Epithelial cell of esophagus (primary cell): Measurements from ENCODE around the gene RPN1.

ENCODE experiments used
- DNase-seq: peaks from one replicate; pipeline ENCODE4 v3.0.0; 2010; ENCODE audit warnings: low read depth
- H3K4me3 ChIP-seq: 2 replicates; pipeline ENCODE4 v1.5.1; 2011; ENCODE audit warnings: mild to moderate bottlenecking, low read length, control low read depth
- TF ChIP-seq, protein P1 (sequence below): IDR thresholded peaks from 2 replicates; pipeline ENCODE4 v1.5.1; 2011; ENCODE audit warnings: low read depth, mild to moderate bottlenecking, low read length, control low read depth, inconsistent platforms; ENCODE audit not compliant: insufficient read depth; ENCODE audit errors: missing control alignments

The RPN1 gene

DNA sequence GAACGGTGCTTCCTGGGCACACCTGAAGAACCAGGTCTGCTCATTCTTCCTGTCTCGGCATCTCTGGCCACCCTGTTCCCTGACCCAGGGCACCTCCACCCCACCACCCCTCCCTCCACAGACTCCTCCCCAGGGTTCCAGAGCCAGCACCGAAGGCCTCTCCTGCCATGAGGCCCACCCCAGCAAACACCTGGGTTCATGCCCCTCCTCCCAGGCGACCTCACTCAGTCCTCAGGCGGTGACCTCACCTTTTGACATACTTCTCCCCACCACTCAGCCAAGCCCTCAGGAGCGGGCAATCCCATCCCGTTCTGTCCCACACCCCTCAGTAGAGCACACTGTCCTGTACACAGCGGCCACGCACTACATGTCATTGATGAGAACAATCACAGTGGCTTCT is 72.3 kb downstream of the RPN1 start:
- no peak for DNase-seq
- TF ChIP-seq, protein P1, sequence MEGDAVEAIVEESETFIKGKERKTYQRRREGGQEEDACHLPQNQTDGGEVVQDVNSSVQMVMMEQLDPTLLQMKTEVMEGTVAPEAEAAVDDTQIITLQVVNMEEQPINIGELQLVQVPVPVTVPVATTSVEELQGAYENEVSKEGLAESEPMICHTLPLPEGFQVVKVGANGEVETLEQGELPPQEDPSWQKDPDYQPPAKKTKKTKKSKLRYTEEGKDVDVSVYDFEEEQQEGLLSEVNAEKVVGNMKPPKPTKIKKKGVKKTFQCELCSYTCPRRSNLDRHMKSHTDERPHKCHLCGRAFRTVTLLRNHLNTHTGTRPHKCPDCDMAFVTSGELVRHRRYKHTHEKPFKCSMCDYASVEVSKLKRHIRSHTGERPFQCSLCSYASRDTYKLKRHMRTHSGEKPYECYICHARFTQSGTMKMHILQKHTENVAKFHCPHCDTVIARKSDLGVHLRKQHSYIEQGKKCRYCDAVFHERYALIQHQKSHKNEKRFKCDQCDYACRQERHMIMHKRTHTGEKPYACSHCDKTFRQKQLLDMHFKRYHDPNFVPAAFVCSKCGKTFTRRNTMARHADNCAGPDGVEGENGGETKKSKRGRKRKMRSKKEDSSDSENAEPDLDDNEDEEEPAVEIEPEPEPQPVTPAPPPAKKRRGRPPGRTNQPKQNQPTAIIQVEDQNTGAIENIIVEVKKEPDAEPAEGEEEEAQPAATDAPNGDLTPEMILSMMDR = no peak

DNA sequence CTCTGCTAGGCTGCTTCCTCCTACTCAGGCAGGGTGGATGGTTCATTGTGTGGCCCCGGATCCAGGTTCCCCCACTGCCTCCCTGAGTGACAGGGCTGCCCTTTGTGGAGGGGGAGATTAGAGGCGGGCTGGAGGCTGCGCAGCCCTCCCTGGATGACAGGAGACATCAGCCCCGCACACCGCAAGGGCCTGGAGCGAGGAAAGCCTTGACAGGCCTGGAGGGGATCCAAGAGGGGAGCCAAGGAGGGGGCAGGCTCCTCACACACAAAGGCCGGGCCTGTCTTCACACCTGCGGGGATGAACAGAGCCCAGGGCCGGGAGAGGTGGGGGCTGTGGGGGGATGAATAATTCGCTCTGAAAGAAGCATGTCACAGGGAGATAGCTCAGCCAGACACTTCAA is 72.9 kb downstream of the RPN1 start:
- no peak overlapping the region for H3K4me3 ChIP-seq
- TF ChIP-seq, protein P1 = no peak
- DNase-seq = no peak

More for the DNA sequence above, 72.3 kb downstream of the RPN1 start:
- no peak overlapping the region for H3K4me3 ChIP-seq

DNA sequence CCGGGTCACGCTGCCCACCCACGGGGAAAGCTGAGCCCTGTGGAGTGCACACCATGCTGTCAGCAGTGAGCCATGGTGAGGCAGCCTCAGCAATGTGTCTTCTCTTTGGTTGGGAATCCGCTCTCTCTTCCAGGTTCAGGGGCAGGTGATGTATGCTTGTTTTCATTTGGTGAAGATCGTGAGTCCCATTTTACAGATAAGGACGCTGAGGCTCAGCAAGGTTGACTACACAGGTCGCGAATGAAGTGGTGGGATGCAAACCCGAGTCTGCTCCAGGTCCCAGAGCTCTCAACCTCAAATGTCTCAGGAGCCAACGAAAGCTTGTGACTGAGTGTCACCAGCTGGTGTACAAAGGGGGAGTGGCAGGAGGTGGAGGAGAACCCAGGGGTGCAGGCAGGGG is 74.3 kb downstream of the RPN1 start:
- no peak for DNase-seq
- H3K4me3 ChIP-seq = no peak overlapping the region
- TF ChIP-seq, protein P1 = no peak

DNA sequence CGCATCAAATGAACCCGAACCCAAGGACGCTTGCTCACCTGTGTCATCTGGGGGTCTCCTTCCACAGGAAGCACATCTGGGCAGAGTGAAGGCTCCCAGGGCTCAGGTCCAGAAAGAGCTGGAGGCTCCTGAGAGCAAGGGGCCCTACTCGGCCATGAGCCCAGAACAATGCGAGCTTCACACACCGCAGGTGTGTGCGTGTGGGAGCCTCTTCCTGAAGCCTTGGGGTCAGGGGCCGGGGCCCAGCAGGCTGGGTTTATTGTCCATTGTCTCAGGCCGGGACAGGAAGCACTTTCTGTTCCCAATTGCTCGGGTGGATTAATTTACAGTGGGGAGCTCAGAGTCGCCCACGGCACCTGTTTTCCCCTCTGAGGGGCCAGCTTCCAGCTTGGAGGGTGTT is 74.8 kb downstream of the RPN1 start:
- H3K4me3 ChIP-seq = no peak overlapping the region
- TF ChIP-seq, protein P1 = no peak
- DNase-seq = no peak

DNA sequence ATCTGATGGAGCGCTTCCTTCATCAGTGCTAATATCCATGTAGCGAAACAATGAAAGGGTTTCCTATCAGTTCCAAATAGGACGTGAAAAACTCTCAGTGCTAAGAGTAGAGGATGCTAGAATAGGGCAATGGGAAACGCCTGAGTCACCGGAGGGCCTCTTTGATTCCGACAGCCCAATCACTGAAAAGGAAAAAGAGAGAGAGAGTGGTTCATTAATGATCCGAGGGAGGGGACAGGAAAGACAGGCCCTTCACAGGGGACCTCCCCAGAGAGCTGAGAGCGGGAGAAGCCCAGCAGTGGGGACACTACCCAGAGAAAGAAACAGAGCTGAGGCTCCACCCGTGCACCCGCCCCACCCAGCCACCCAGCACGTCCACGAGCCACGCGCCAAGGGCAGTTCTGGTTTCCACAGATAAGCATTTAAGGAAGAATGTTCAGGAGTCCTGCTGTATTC is 76.9 kb downstream of the RPN1 start:
- H3K4me3 ChIP-seq = no peak overlapping the region
- TF ChIP-seq, protein P1 = no peak
- no peak for DNase-seq

DNA sequence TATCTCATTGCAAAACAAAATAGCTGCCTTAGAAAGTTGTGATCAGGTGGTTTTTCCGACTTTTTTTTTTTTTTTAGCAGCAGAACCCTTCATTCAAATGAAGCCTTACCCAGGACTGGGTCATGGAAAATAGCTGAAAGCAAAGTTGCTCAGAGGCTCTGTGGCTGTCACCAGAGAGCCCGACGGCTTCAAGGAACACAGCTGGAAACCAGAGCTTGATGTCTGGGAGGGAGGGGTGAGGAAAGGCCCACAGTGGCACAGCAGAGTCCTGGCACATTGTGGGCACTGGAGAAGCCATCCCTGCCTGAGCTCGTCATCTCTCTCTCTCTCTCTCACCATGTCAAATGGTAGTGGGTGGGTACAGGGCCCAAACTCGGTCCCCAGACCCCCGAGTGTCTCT is 77.5 kb downstream of the RPN1 start:
- H3K4me3 ChIP-seq = no peak overlapping the region
- TF ChIP-seq, protein P1 = no peak
- no peak for DNase-seq

DNA sequence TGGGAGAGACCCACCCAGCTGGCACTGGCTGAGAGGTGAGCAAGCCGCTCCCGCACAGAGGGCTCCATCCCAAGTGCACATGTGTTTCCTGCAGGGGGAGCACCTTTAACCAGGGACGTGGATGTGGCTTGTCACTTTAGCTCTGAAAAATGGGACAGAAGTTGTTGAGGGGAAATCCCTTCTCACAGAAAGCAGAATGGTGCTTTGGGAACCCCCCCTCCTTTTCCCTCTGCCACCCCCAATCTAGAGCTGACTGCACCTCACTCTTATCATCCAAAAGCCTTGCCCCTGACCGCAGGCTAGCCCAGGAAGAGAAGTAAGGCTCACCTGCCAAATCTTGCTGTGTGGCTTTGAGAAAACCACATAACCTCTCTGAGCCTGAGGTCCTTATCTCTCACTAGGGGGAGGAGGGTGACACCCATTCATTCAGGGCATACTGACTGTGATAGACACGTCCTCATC is 77.9 kb downstream of the RPN1 start:
- TF ChIP-seq, protein P1 = peak; percentile 33
- H3K4me3 ChIP-seq = no peak overlapping the region
- DNase-seq = peak; percentile 24
